Right atrium auricular region (tissue), 2 donors: ENCODE measurements around the gene PPIP5K2. TPM values are rescaled to one million over a fixed set of nuclear protein-coding genes. Genes with fewer than 3 reads are reported as not detected.

Experiments
- DNase-seq: peaks from one replicate; pipeline ENCODE4 v3.0.0-alpha.2; 2019; ENCODE audit warnings: low spot score
- H3K27ac ChIP-seq, 2 donors: fragments of 200-600 bp; sonication (generic); 1 replicate in 1 of 2; 2 replicates in 1 of 2; pipeline ENCODE4 v1.5.1; 2016 to 2019
- H3K27me3 ChIP-seq, 2 donors: fragments of 200-600 bp; sonication (generic); one replicate each; pipeline versions ENCODE4 v1.5.1 to v1.6.0; 2017 to 2019
- H3K36me3 ChIP-seq: fragments of 200-600 bp; sonication (generic); one replicate; pipeline ENCODE4 v1.5.1; 2016
- H3K4me1 ChIP-seq, 2 donors: fragments of 200-600 bp; sonication (generic); one replicate each; pipeline versions ENCODE4 v1.5.1 to v1.6.0; 2017 to 2019
- H3K4me3 ChIP-seq, 2 donors: fragments of 200-600 bp; sonication (generic); 1 replicate in 1 of 2; 2 replicates in 1 of 2; pipeline ENCODE4 v1.5.1; 2017 to 2019; ENCODE audit warnings: mild to moderate bottlenecking in 1 of 2, moderate library complexity in 1 of 2
- H3K9me3 ChIP-seq, 2 donors: fragments of 200-600 bp; sonication (generic); one replicate each; pipeline ENCODE4 v1.5.1; 2019
- CTCF ChIP-seq, 2 donors: fragments of 200-600 bp; sonication (generic); IDR thresholded peaks; one replicate each; pipeline ENCODE4 v1.5.1; 2019; ENCODE audit warnings: antibody characterized with exemption in 2 of 2
- total RNA-seq, 2 donors: library from RNA; depleted of rRNA; stranded (reverse); fragments of >200 nt; gene quantifications; one replicate each; pipeline ENCODE4 v1.1.0, GENCODE V29; 2016

The PPIP5K2 gene
- total RNA-seq, 2 donors from 2014 or later, result 17.9 to 37.5 TPM

GRCh38 chr5:103237778-103238177 lies 117.7 kb downstream of the PPIP5K2 start:
- no peak overlapping the region for H3K4me3 ChIP-seq
- TF ChIP-seq CTCF (IDR thresholded peaks at IDR 0.05), result no peak
- no peak for DNase-seq
- no peak overlapping the region for H3K27ac ChIP-seq
- no peaks in the 10 kb centered on the region for H3K36me3 ChIP-seq
- peaks cover 0 to 12% of the 10 kb centered on the region in 2 donors for H3K9me3 ChIP-seq
- no peaks in the 10 kb centered on the region for H3K27me3 ChIP-seq
- no peaks in the 10 kb centered on the region for H3K4me1 ChIP-seq

GRCh38 chr5:103243665-103244064 lies 123.6 kb downstream of the PPIP5K2 start:
- no peak overlapping the region for H3K4me3 ChIP-seq
- H3K36me3 ChIP-seq, result no peaks in the 10 kb centered on the region
- no peak for TF ChIP-seq CTCF (IDR thresholded peaks at IDR 0.05)
- no peak overlapping the region for H3K27ac ChIP-seq
- H3K27me3 ChIP-seq, result no peaks in the 10 kb centered on the region
- H3K4me1 ChIP-seq, result no peaks in the 10 kb centered on the region
- DNase-seq, result no peak
- H3K9me3 ChIP-seq, result peaks cover 0 to 12% of the 10 kb centered on the region in 2 donors

GRCh38 chr5:103244398-103244797 lies 124.3 kb downstream of the PPIP5K2 start:
- Histone ChIP-seq H3K27me3 (no peaks in the 10 kb centered on the region), H3K27ac (no peak overlapping the region), H3K4me1 (no peaks in the 10 kb centered on the region), H3K4me3 (no peak overlapping the region), H3K9me3 (peaks cover 0 to 5% of the 10 kb centered on the region in 2 donors), H3K36me3 (no peaks in the 10 kb centered on the region)
- no peak for TF ChIP-seq CTCF (IDR thresholded peaks at IDR 0.05)
- no peak for DNase-seq

- no peak for TF ChIP-seq CTCF (IDR thresholded peaks at IDR 0.05)
- H3K27me3 ChIP-seq, result no peaks in the 10 kb centered on the region
- DNase-seq, result no peak
- H3K27ac ChIP-seq, result no peak overlapping the region
- no peaks in the 10 kb centered on the region for H3K4me1 ChIP-seq
- no peaks in the 10 kb centered on the region for H3K9me3 ChIP-seq
- no peaks in the 10 kb centered on the region for H3K36me3 ChIP-seq
- no peak overlapping the region for H3K4me3 ChIP-seq
These were observed 125.7 kb downstream of the PPIP5K2 start for GRCh38 chr5:103245761-103246160.

- Histone ChIP-seq H3K27ac (no peak overlapping the region), H3K9me3 (no peaks in the 10 kb centered on the region), H3K4me1 (no peaks in the 10 kb centered on the region), H3K27me3 (no peaks in the 10 kb centered on the region), H3K36me3 (no peaks in the 10 kb centered on the region), H3K4me3 (no peak overlapping the region)
- no peak for DNase-seq
- TF ChIP-seq CTCF (IDR thresholded peaks at IDR 0.05), result no peak
These were observed 127.0 kb downstream of the PPIP5K2 start for GRCh38 chr5:103247118-103247517.

GRCh38 chr5:103249068-103249467 lies 129.0 kb downstream of the PPIP5K2 start:
- no peak for TF ChIP-seq CTCF (IDR thresholded peaks at IDR 0.05)
- Histone ChIP-seq H3K27ac (no peak overlapping the region), H3K27me3 (no peaks in the 10 kb centered on the region), H3K36me3 (no peaks in the 10 kb centered on the region), H3K9me3 (no peaks in the 10 kb centered on the region), H3K4me3 (no peak overlapping the region), H3K4me1 (no peaks in the 10 kb centered on the region)
- DNase-seq, result no peak
